Astrocyte of the cerebellum (primary cell): ENCODE measurements around the gene C1QTNF8.

ENCODE experiments used
- DNase-seq: peaks from one replicate; pipeline ENCODE4 v3.0.0-alpha.2; 2011; ENCODE audit warnings: low read depth
- H3K4me3 ChIP-seq: 2 replicates; pipeline ENCODE4 v1.5.1; 2011; ENCODE audit warnings: mild to moderate bottlenecking, low read depth, low read length, moderate library complexity
- CTCF ChIP-seq: IDR thresholded peaks from 2 replicates; pipeline ENCODE4 v1.5.1; 2012; ENCODE audit warnings: low read length, low read depth, moderate library complexity, mild to moderate bottlenecking; ENCODE audit errors: missing control alignments
- in situ Hi-C: cut with HindIII; loops from 2 replicates; pipeline ENCODE4 v1.10.0; 2017; ENCODE audit warnings: low sequenced_read_pairs

C1QTNF8 gene

DNA sequence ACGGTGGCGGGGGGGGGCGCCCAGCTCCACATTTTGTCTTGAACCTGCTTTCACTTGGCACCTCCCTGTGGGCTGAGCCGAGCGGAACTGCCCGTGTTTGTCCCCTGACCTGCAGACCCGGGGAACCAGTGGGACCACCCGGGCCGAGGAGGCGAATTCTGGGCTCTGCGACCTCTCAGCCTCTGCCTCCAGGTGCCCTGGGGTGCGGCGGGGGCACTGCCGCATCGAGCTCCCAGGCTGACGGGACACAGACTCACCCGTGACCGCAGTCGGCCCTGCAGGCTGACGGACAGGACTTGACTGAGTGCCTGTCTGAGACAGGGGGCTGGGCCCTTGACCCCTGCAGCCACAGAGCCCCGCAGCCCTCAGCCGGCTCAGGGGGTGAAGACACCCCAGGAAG lies 11.1 kb upstream of the C1QTNF8 start:
- no peak for DNase-seq
- no peak for TF ChIP-seq CTCF
- no peak overlapping the region for H3K4me3 ChIP-seq
- in situ Hi-C loops = no loop called here

GRCh38 chr16:1106659-1107058 lies 10.6 kb upstream of the C1QTNF8 start:
- no peak for TF ChIP-seq CTCF
- no peak overlapping the region for H3K4me3 ChIP-seq
- DNase-seq = no peak
- in situ Hi-C loops = no loop called here

- no peak overlapping the region for H3K4me3 ChIP-seq
- TF ChIP-seq CTCF = peak; percentile 81
- no peak for DNase-seq
- in situ Hi-C loops = no loop called here
These were observed 10.0 kb upstream of the C1QTNF8 start for GRCh38 chr16:1105888-1106620.

- in situ Hi-C loops = no loop called here
- H3K4me3 ChIP-seq = no peak overlapping the region
- DNase-seq = no peak
- no peak for TF ChIP-seq CTCF
These were observed 7.6 kb upstream of the C1QTNF8 start for GRCh38 chr16:1103636-1103980.

DNA sequence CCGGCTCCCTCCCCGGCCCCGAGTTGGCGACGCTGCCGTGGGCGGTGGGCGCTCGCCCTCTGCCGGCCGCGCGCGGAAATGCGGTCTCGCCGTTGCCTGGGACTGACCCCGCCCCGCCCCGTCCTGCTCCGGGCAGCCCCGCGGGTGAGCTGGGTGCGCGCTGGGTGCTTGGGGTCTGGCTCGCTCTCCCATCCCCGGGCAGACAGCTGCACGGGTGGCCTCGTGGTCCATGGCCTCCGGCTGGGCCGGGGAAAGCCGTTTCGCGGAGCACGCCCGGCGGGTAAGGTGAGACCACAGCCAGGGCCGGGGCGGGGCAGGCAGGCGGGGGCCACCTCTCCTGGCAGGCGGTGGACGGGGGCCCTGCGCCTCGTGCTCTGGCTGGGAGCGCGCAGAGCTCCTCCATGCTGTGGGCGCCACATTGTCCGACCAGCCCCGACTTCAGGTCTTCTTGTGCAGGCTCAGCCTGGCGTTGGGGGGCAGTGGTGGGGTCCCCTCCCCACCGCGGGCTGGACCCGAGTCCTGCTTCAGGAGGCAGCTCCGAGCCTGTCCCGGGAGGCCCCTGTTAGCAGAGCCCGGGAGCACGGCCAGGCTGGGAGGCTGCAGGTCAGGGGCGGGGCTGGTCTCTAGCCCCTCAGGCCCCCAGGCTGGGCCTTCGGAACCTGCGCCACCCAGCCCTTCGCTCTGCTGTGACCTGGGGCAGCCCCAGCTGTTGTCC lies 7.0 kb upstream of the C1QTNF8 start:
- H3K4me3 ChIP-seq = no peak overlapping the region
- TF ChIP-seq CTCF = peak; percentile 47
- no peak for DNase-seq
- in situ Hi-C loops = no loop called here

- no peak overlapping the region for H3K4me3 ChIP-seq
- in situ Hi-C loops = no loop called here
- TF ChIP-seq CTCF = no peak
- no peak for DNase-seq
These were observed 6.3 kb upstream of the C1QTNF8 start for GRCh38 chr16:1102333-1102700.
